ENCODE measurements around the gene PKIG.
A peak's percentile ranks its signal among the peaks of the same experiment; 100 is the strongest.
"Not testable (repeated sequence)": the region's sequence is repeated elsewhere in the genome, so short reads cannot be mapped to it uniquely, and the experiment has no call there.

PKIG gene

GRCh38 chr20:44572551-44573500 lies 9.6 kb upstream of the PKIG start:
- no peak for DNase-seq

DNA sequence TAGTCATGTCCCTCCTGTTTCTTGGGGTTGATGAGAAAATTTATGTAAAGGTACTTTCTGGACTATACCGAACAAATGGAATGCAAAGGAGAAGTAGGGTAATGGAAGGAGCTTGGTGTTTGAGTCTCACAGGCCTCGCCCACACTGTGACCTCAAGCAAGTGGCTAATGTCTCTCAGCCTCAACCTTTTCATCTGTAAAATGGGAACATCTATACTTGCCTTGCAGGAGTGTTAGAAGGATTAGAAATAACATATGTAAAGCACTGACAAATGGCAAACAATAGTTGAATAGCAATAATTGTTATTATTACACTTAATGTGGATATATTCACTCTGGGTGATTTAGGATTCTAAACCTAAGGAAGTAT lies 8.9 kb upstream of the PKIG start:
- no peak for DNase-seq

GRCh38 chr20:44574372-44574771 lies 8.0 kb upstream of the PKIG start:
- no peak for DNase-seq

DNA sequence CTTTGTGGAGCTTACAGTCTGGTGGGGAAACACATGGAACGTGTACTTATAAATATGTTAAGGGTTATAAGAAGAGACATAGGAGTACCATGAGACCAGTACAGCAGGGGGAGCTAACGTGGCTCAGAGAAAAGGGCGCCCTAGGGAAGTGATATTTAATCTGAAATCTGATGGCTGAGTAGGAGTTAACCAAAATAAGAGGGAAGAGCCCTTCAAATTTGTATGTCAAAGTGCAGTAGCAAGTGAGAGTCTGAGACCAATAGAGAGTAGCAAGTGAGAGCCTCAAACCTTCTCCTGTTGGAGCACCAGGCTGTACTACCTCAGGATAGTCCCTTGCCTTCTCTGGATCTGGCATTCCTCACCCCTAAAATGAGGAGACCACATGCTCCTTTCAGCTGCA lies 6.1 kb upstream of the PKIG start:
- no peak for DNase-seq

- DNase-seq, result no peak
Observed at GRCh38 chr20:44579313-44580081, 2.9 kb upstream of the PKIG start.

DNA sequence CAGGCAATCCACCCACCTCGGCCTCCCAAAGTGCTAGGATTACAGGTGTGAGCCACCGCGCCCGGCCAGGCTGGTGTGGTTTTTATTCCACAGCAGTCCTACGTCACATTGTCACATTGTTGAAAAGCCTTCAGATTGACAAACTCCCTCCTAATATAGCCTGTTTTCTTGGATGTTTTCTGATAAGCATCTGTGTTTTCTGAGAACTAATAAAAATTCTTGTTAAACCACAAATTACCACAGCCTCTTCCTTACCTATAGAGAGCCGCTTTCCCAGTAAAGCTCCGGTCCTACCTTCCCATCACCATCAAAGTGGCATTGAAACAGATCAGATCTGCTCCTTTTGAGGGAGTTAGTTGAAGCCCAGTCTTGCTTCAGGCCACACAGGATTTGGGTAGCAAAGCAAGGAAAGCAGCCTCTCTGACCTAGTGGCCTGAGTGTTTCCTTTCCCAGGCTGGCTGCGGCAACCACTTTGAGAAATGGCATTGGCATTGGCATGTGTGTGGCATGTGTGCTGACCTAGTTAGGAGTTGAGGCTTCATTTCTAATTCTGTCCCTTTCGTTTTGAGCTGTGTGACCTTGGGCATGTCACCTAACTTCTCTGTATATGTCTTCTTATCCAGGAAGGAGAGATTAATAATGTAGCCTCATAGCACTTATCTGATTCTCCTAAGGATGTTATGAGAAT lies 1.7 kb upstream of the PKIG start:
- DNase-seq, result no peak

- DNase-seq, result peak; percentile 5 to 20
Observed at GRCh38 chr20:44581515-44581914, 864 bp upstream of the PKIG start.

- no peak for DNase-seq
Observed at GRCh38 chr20:44583157-44583556, 778 bp downstream of the PKIG start.

DNA sequence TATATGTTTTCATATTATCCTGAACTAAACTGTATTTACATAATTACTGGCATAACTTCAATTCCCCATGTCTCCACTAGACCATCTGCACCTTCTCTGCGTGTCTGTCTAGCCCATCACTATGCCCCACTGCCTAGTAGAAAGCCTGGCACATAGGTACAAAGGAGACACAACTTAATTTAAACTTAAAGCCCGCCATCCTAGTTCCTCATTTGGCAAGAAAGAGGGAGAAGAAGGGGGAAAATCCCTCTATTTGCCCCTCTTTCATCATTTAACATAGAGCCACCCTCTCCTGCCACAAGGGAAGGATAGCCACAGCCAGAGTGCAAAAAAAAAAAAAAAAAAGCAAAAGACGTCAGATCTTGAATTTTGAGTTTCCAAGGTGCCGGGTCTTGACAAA lies 1.8 kb downstream of the PKIG start:
- no peak for DNase-seq

GRCh38 chr20:44585057-44585963 lies 2.9 kb downstream of the PKIG start:
- DNase-seq, result peak; percentile 53 to 82

DNA sequence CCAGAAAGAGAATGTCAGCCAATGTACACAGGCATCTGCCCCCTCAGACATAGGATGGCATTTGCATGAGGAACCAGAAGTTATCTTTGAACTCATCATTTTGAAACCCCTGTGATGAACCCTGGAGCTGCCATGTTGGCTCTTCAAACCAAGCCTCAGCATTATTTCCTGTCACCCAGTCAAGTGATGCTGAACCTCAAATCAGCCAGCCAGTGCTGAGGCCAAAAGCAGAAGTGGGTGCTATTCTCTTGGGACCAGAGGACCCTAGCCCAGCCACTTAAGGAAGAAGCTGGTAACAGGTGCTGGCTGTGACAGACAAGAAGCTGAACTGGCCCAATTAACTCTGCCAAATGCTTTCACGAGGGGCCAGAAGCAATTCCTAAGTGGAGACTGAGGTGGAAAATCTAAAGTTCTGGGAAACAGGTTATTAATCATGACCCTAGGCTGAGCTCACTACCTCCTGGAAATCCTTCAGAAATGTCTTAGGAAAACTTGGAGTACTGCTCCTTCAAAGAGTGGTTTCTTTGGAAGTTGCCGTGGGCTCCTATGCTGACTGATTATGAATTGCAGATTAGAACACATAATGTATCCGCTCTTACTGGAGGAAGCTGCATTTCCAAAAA lies 4.0 kb downstream of the PKIG start:
- no peak for DNase-seq

DNA sequence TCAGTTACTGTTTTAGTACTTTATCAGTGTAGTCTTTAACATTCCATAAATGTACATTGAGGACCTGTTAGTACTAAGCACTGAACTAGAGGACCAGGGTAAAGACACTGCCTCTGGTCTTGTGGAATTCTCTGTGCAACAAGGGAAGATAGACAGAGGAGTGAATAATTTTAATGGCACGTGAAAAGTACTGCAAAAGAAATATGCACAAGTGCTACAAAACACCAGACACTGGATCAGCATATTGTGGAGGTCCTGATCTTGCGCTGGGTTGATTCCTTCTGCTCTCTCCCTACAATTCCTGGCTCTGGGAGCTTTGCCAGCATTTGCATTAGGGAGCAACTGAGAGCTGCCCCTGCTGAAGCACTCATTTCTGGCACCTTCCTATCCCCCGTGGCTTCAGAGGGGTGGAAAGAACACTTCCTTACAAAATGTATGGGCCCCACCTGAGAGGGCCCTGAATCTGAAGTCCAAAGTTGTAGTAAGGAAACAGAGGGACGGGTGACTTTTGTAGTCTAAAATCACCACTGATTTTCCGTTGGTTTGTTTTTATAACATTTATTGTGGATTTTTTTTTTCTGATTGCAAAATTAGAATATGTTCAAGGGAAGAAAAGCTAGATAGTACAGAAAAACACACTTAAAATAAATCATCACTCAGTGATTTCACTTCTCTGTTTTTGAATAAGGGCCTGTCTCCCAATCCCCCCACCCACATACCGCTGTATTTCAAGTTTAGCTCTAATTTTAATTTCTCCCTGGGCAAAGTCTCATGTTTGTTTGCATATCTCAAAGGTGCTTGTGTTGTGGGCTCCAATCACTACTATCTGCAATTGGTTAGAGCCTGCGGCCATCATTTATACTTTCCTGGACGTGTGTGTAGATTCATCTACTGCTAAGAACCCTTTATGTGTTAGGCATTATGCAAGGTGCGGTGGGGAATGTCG lies 4.9 kb downstream of the PKIG start:
- no peak for DNase-seq

DNA sequence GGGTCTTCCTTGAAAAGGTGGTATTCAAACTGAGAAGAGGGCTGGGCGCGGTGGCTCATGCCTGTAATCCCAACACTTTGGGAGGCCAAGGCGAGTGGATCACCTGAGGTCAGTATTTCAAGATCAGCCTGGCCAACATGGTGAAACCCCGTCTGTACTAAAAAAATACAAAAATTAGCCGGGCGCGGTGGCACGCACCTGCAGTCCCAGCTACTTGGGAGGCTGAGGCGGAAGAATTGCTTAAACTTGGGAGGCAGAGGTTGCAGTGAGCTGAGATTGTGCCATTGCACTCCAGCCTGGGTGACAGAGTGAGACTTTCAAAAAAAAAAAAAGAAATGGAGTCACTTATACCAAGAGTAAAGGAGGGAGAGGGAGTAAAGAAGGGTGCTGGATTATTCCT lies 5.9 kb downstream of the PKIG start:
- not testable (repeated sequence) for DNase-seq

- no peak for DNase-seq
Observed at GRCh38 chr20:44589537-44589936, 7.2 kb downstream of the PKIG start.

GRCh38 chr20:44590980-44591778 lies 8.8 kb downstream of the PKIG start:
- DNase-seq, result no peak

GRCh38 chr20:44592366-44592765 lies 10.0 kb downstream of the PKIG start:
- no peak for DNase-seq

- no peak for DNase-seq
Observed at GRCh38 chr20:44593751-44594150, 11.4 kb downstream of the PKIG start.

GRCh38 chr20:44594730-44595129 lies 12.4 kb downstream of the PKIG start:
- DNase-seq, result no peak

DNA sequence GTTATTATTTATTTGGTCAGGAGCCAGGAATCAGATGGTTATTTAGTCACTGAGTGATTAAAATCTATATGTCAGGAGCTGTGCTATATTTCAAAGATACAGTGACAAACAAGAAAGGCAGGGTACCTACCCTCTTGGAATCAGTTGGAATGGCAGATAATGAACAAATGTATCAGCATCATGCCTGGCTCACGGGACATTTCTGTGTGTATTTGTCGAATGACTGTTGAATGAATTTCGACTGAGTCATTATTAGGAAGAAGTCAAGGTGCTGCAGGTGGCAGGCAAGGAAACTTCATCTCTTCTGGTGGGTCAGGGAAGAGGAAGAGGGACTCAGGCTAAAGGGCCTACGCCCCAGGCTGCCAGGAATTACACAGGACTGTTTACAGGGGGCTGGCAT lies 13.6 kb downstream of the PKIG start:
- no peak for DNase-seq

- DNase-seq, result no peak
Observed at GRCh38 chr20:44596876-44597275, 14.5 kb downstream of the PKIG start.
